ENCODE measurements around the gene GLO1. TPM values are rescaled to one million over a fixed set of nuclear protein-coding genes. Genes with fewer than 3 reads are reported as not detected.

Gene GLO1
- total and polyA plus RNA-seq, 2 experiments from 2014 or later: 137 to 170 TPM

DNA sequence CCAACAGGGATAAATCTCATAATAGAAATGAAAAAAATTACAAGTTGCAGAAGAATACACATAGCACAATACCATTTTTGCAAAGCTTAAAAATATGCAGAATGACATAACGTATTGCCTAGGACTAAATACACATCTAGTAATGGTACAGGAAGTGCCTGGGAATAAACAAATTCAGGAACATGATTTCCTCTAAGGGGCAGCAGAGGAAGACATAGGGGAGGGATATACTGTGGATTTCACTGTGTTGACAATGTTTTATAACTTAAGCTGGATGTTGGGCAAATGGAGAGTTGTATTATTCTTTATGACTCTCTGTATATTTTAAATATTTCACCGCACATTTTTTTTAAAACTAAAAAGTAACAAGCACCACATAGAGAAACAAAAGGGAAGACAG is 5.6 kb upstream of the GLO1 start:
- TF ChIP-seq EZH2 (IDR thresholded peaks at IDR 0.05; ENCODE audit: borderline replicate concordance) (no peak), CTCF (IDR thresholded peaks at IDR 0.05; ENCODE audit: poor library complexity) (no peak), EZH2phosphoT487 (IDR thresholded peaks at IDR 0.05; ENCODE audit: low read depth, severe bottlenecking, unreplicated experiment) (no peak)
- Histone ChIP-seq H4K20me1 (ENCODE audit: insufficient read depth, poor library complexity, severe bottlenecking) (no peaks in the 10 kb centered on the region), H3K27ac (no peak overlapping the region), H3K4me1 (ENCODE audit: insufficient read depth) (peaks cover 3% of the 10 kb centered on the region), H2AFZ (no peak overlapping the region), H3K27me3 (no peaks in the 10 kb centered on the region), H3K36me3 (replicated peaks; ENCODE audit: insufficient read depth, low read depth) (no peaks in the 10 kb centered on the region), H3K4me2 (no peak overlapping the region), H3K9me3 (ENCODE audit: low read depth) (no peaks in the 10 kb centered on the region), H3K79me2 (no peaks in the 10 kb centered on the region), H3K4me3 (no peak overlapping the region), H3K9me2 (replicated peaks; ENCODE audit: insufficient read depth) (no peaks in the 10 kb centered on the region)
- WGBS (ENCODE audit: low lambda C conversion rate, missing lambda C conversion rate): 79% methylated on average over 2 of the region's 2 CpGs
- DNase-seq (ENCODE audit: low spot score): no peak

GRCh38 chr6:38705924-38706323 is 3.0 kb upstream of the GLO1 start:
- H3K9me2 ChIP-seq (replicated peaks; ENCODE audit: insufficient read depth): no peaks in the 10 kb centered on the region
- H2AFZ ChIP-seq: no peak overlapping the region
- DNase-seq (ENCODE audit: low spot score): no peak
- 67% methylated on average over 2 of the region's 2 CpGs for WGBS (ENCODE audit: low lambda C conversion rate, missing lambda C conversion rate)
- H3K79me2 ChIP-seq: peaks cover 12% of the 10 kb centered on the region
- peaks cover 3% of the 10 kb centered on the region for H3K4me1 ChIP-seq (ENCODE audit: insufficient read depth)
- no peaks in the 10 kb centered on the region for H3K36me3 ChIP-seq (replicated peaks; ENCODE audit: insufficient read depth, low read depth)
- no peaks in the 10 kb centered on the region for H3K9me3 ChIP-seq (ENCODE audit: low read depth)
- H3K27ac ChIP-seq: no peak overlapping the region
- no peak overlapping the region for H3K4me2 ChIP-seq
- H3K27me3 ChIP-seq: no peaks in the 10 kb centered on the region
- no peaks in the 10 kb centered on the region for H4K20me1 ChIP-seq (ENCODE audit: insufficient read depth, poor library complexity, severe bottlenecking)
- TF ChIP-seq CTCF (IDR thresholded peaks at IDR 0.05; ENCODE audit: poor library complexity) (no peak), EZH2phosphoT487 (IDR thresholded peaks at IDR 0.05; ENCODE audit: low read depth, severe bottlenecking, unreplicated experiment) (no peak), EZH2 (IDR thresholded peaks at IDR 0.05; ENCODE audit: borderline replicate concordance) (no peak)
- no peak overlapping the region for H3K4me3 ChIP-seq

DNA sequence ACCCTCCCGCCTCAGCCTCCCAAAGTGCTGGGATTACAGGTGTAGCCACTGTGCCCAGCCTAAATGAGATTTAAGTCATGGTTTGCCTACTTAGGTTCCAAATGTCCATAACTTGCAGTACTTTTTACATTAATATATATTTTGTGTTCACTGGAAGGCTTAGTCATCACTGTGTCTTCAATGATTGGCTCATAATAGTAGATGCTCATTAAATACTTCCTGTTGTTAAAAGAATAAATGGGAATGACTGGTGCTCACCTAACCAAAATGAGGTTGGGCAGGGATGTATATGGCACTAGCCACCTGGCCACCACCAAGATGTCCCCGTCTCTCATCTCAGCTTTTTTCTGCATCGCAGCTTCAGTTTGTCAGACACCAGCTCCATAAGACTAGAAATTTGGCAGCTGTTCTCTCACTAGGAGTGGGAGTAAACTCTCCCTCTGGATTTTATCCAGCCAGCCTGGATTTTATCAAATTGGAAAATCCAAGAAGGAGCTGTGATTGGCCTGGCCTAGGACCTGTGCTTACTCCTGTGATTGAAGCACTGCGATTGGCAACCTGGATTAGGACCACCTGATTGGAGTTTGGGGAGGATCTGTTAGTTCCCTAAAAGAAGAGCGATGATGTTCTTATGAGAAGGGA is 1.1 kb upstream of the GLO1 start:
- H3K27me3 ChIP-seq: no peaks in the 10 kb centered on the region
- no peaks in the 10 kb centered on the region for H3K36me3 ChIP-seq (replicated peaks; ENCODE audit: insufficient read depth, low read depth)
- H3K27ac ChIP-seq: no peak overlapping the region
- no peaks in the 10 kb centered on the region for H3K9me2 ChIP-seq (replicated peaks; ENCODE audit: insufficient read depth)
- no peaks in the 10 kb centered on the region for H3K9me3 ChIP-seq (ENCODE audit: low read depth)
- H3K4me3 ChIP-seq: no peak overlapping the region
- H2AFZ ChIP-seq: no peak overlapping the region
- H3K79me2 ChIP-seq: peaks cover 26% of the 10 kb centered on the region
- peaks cover 3% of the 10 kb centered on the region for H3K4me1 ChIP-seq (ENCODE audit: insufficient read depth)
- H3K4me2 ChIP-seq: no peak overlapping the region
- H4K20me1 ChIP-seq (ENCODE audit: insufficient read depth, poor library complexity, severe bottlenecking): no peaks in the 10 kb centered on the region
- WGBS (ENCODE audit: low lambda C conversion rate, missing lambda C conversion rate): 75% methylated on average over 5 of the region's 5 CpGs
- no peak for DNase-seq (ENCODE audit: low spot score)
- TF ChIP-seq EZH2 (IDR thresholded peaks at IDR 0.05; ENCODE audit: borderline replicate concordance) (no peak), EZH2phosphoT487 (IDR thresholded peaks at IDR 0.05; ENCODE audit: low read depth, severe bottlenecking, unreplicated experiment) (no peak), CTCF (IDR thresholded peaks at IDR 0.05; ENCODE audit: poor library complexity) (no peak)
